HUES48 (cell line): ENCODE data around the gene CCT2.

Experiments
- H3K27ac ChIP-seq: one replicate; pipeline ENCODE4 v1.7.0; 2013; ENCODE audit warnings: low read depth, low read length, inconsistent platforms
- H3K27me3 ChIP-seq: 2 replicates; pipeline ENCODE4 v1.6.1; 2013; ENCODE audit warnings: mild to moderate bottlenecking, low read length; ENCODE audit not compliant: control insufficient read depth, insufficient read depth
- H3K36me3 ChIP-seq: 2 replicates; pipeline ENCODE4 v1.6.1; 2013; ENCODE audit warnings: low read length; ENCODE audit not compliant: control insufficient read depth, insufficient read depth
- H3K4me1 ChIP-seq: 2 replicates; pipeline ENCODE4 v1.6.1; 2013; ENCODE audit warnings: mild to moderate bottlenecking, low read length; ENCODE audit not compliant: control insufficient read depth, insufficient read depth
- H3K4me3 ChIP-seq: 2 replicates; pipeline ENCODE4 v1.5.1; 2013; ENCODE audit warnings: mild to moderate bottlenecking, low read depth, low read length
- H3K9ac ChIP-seq: 2 replicates; pipeline ENCODE4 v1.6.1; 2013; ENCODE audit warnings: mild to moderate bottlenecking, low read depth, low read length, moderate library complexity
- H3K9me3 ChIP-seq: 2 replicates; pipeline ENCODE4 v1.6.1; 2013; ENCODE audit warnings: low read length; ENCODE audit not compliant: control insufficient read depth, insufficient read depth

Gene CCT2

GRCh38 chr12:69613351-69613750, 28.1 kb downstream of the CCT2 start:
- Histone ChIP-seq H3K36me3 (no peaks in the 10 kb centered on the region), H3K4me1 (no peaks in the 10 kb centered on the region), H3K27me3 (no peaks in the 10 kb centered on the region), H3K4me3 (no peak overlapping the region), H3K9me3 (no peaks in the 10 kb centered on the region), H3K9ac (no peak overlapping the region), H3K27ac (no peak overlapping the region)

- H3K27ac ChIP-seq, result no peak overlapping the region
- no peaks in the 10 kb centered on the region for H3K4me1 ChIP-seq
- H3K4me3 ChIP-seq, result no peak overlapping the region
- H3K36me3 ChIP-seq, result no peaks in the 10 kb centered on the region
- H3K27me3 ChIP-seq, result no peaks in the 10 kb centered on the region
- no peak overlapping the region for H3K9ac ChIP-seq
- H3K9me3 ChIP-seq, result no peaks in the 10 kb centered on the region
These were observed 30.8 kb downstream of the CCT2 start for GRCh38 chr12:69616025-69616424.

- no peak overlapping the region for H3K4me3 ChIP-seq
- no peak overlapping the region for H3K9ac ChIP-seq
- H3K36me3 ChIP-seq, result no peaks in the 10 kb centered on the region
- H3K9me3 ChIP-seq, result no peaks in the 10 kb centered on the region
- H3K27me3 ChIP-seq, result no peaks in the 10 kb centered on the region
- no peaks in the 10 kb centered on the region for H3K4me1 ChIP-seq
- H3K27ac ChIP-seq, result no peak overlapping the region
These were observed 33.8 kb downstream of the CCT2 start for GRCh38 chr12:69619050-69619449.

GRCh38 chr12:69620077-69620476, 34.8 kb downstream of the CCT2 start:
- Histone ChIP-seq H3K27ac (no peak overlapping the region), H3K9ac (no peak overlapping the region)

GRCh38 chr12:69620921-69621320, 35.7 kb downstream of the CCT2 start:
- Histone ChIP-seq H3K4me1 (no peaks in the 10 kb centered on the region), H3K4me3 (no peak overlapping the region), H3K27ac (no peak overlapping the region), H3K27me3 (no peaks in the 10 kb centered on the region), H3K9ac (no peak overlapping the region), H3K9me3 (no peaks in the 10 kb centered on the region), H3K36me3 (no peaks in the 10 kb centered on the region)

More at GRCh38 chr12:69620077-69620476, 34.8 kb downstream of the CCT2 start:
- no peaks in the 10 kb centered on the region for H3K9me3 ChIP-seq
- H3K4me1 ChIP-seq, result no peaks in the 10 kb centered on the region
- H3K27me3 ChIP-seq, result no peaks in the 10 kb centered on the region
- H3K4me3 ChIP-seq, result no peak overlapping the region
- no peaks in the 10 kb centered on the region for H3K36me3 ChIP-seq

- Histone ChIP-seq H3K27me3 (no peaks in the 10 kb centered on the region), H3K36me3 (no peaks in the 10 kb centered on the region), H3K9me3 (no peaks in the 10 kb centered on the region), H3K27ac (no peak overlapping the region), H3K4me1 (no peaks in the 10 kb centered on the region), H3K4me3 (no peak overlapping the region), H3K9ac (no peak overlapping the region)
These were observed 36.3 kb downstream of the CCT2 start for GRCh38 chr12:69621551-69621950.

GRCh38 chr12:69623970-69624369, 38.7 kb downstream of the CCT2 start:
- Histone ChIP-seq H3K27ac (no peak overlapping the region), H3K36me3 (no peaks in the 10 kb centered on the region), H3K27me3 (no peaks in the 10 kb centered on the region), H3K9ac (no peak overlapping the region), H3K4me1 (no peaks in the 10 kb centered on the region), H3K4me3 (no peak overlapping the region), H3K9me3 (no peaks in the 10 kb centered on the region)

- H3K27ac ChIP-seq, result no peak overlapping the region
These were observed 42.2 kb downstream of the CCT2 start for GRCh38 chr12:69627501-69627900.

GRCh38 chr12:69630191-69630590, 44.9 kb downstream of the CCT2 start:
- Histone ChIP-seq H3K4me1 (no peaks in the 10 kb centered on the region; the same call in 1 of the 2 replicates), H3K4me3 (no peak overlapping the region), H3K27me3 (no peaks in the 10 kb centered on the region), H3K9me3 (no peaks in the 10 kb centered on the region), H3K9ac (no peak overlapping the region), H3K27ac (no peak overlapping the region), H3K36me3 (no peaks in the 10 kb centered on the region)

More at GRCh38 chr12:69627501-69627900, 42.2 kb downstream of the CCT2 start:
- H3K27me3 ChIP-seq, result no peaks in the 10 kb centered on the region
- H3K4me1 ChIP-seq, result no peaks in the 10 kb centered on the region
- H3K9me3 ChIP-seq, result no peaks in the 10 kb centered on the region
- no peak overlapping the region for H3K4me3 ChIP-seq
- H3K36me3 ChIP-seq, result no peaks in the 10 kb centered on the region
- no peak overlapping the region for H3K9ac ChIP-seq

GRCh38 chr12:69633061-69633460, 47.8 kb downstream of the CCT2 start:
- Histone ChIP-seq H3K4me1 (no peaks in the 10 kb centered on the region; the same call in 1 of the 2 replicates), H3K27me3 (no peaks in the 10 kb centered on the region), H3K9ac (no peak overlapping the region), H3K9me3 (no peaks in the 10 kb centered on the region), H3K4me3 (no peak overlapping the region), H3K36me3 (no peaks in the 10 kb centered on the region), H3K27ac (no peak overlapping the region)

GRCh38 chr12:69639400-69640016, 54.2 kb downstream of the CCT2 start:
- H3K9ac ChIP-seq, result no peak overlapping the region
- H3K4me3 ChIP-seq, result no peak overlapping the region
- H3K27me3 ChIP-seq, result no peaks in the 10 kb centered on the region
- no peak overlapping the region for H3K27ac ChIP-seq
- no peaks in the 10 kb centered on the region for H3K36me3 ChIP-seq
- H3K4me1 ChIP-seq, result no peaks in the 10 kb centered on the region; the same call in 1 of the 2 replicates
- H3K9me3 ChIP-seq, result no peaks in the 10 kb centered on the region
